ENCODE data around the gene ZCCHC2. TPM values are rescaled to one million over a fixed set of nuclear protein-coding genes. Genes with fewer than 3 reads are reported as not detected.

The ZCCHC2 gene
- total RNA-seq, 1 donor from 2014 or later = 18.3 TPM

DNA sequence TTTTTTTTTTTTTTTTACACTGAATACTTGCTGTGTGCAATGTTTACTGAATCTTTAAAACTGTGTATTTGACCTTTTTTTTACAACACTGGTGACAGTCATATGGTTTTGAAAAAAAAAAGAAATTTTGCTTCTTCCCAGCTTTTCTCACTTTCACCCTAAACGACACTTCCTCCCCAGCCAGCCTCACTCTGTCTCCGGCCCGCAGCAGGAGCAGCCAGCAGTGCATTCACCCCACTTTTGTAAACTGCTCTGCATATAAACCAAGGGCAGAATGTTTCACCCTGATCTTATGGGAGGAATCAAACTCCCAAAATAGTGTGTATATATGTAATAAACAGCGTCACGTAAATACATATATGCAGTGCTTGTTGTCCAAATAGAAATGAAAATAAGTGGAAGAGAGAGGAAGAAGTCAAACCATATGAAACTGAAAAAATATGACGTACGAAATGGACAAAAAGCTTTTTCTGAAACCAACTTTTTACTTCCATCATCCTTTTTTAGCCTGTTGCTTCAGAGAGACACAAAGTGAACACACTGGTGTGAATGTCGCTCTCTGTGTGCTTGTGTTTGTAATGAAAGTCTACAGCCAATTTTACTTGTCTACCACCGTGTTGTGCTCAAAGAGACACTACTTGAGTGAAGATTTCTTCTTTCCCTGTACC, 54.2 kb downstream of the ZCCHC2 start:
- peaks cover 34% of the 10 kb centered on the region for H3K36me3 Mint-ChIP-seq
- no peak for DNase-seq (ENCODE audit: low spot score in 2 of 2, unreplicated experiment in 2 of 2)
- H3K9me3 Mint-ChIP-seq = no peaks in the 10 kb centered on the region
- no peak overlapping the region for H3K4me3 Mint-ChIP-seq
- peak overlapping the region; percentile 62 for H3K27ac Mint-ChIP-seq
- H3K27me3 Mint-ChIP-seq (ENCODE audit: low read depth) = no peaks in the 10 kb centered on the region
- H3K4me1 Mint-ChIP-seq = peaks cover 16% of the 10 kb centered on the region
- TF ChIP-seq, protein P1, sequence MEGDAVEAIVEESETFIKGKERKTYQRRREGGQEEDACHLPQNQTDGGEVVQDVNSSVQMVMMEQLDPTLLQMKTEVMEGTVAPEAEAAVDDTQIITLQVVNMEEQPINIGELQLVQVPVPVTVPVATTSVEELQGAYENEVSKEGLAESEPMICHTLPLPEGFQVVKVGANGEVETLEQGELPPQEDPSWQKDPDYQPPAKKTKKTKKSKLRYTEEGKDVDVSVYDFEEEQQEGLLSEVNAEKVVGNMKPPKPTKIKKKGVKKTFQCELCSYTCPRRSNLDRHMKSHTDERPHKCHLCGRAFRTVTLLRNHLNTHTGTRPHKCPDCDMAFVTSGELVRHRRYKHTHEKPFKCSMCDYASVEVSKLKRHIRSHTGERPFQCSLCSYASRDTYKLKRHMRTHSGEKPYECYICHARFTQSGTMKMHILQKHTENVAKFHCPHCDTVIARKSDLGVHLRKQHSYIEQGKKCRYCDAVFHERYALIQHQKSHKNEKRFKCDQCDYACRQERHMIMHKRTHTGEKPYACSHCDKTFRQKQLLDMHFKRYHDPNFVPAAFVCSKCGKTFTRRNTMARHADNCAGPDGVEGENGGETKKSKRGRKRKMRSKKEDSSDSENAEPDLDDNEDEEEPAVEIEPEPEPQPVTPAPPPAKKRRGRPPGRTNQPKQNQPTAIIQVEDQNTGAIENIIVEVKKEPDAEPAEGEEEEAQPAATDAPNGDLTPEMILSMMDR (IDR thresholded peaks at IDR 0.05; ENCODE audit: unreplicated experiment) = no peak

DNA sequence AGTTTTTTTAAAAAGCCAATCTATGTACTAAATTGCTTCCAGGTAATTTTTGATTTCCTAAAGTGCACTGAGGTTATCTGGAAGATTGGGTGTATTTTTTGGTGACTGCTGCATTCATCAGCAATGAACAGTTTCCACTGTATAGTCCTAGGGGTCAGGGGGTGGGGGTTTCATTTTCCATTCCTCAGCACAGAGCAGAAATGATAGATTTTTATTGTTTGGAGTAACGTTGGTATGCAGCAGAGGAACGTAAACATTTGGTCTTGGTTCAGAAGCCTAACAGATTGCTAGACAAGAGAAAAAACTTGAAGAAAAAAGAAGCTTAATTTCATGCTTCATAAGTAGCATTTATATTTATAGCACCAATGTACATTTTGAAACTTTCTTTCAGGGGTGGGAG, 54.9 kb downstream of the ZCCHC2 start:
- H3K27ac Mint-ChIP-seq = peak overlapping the region; percentile 55
- H3K4me1 Mint-ChIP-seq = peaks cover 16% of the 10 kb centered on the region
- H3K4me3 Mint-ChIP-seq = no peak overlapping the region

DNA sequence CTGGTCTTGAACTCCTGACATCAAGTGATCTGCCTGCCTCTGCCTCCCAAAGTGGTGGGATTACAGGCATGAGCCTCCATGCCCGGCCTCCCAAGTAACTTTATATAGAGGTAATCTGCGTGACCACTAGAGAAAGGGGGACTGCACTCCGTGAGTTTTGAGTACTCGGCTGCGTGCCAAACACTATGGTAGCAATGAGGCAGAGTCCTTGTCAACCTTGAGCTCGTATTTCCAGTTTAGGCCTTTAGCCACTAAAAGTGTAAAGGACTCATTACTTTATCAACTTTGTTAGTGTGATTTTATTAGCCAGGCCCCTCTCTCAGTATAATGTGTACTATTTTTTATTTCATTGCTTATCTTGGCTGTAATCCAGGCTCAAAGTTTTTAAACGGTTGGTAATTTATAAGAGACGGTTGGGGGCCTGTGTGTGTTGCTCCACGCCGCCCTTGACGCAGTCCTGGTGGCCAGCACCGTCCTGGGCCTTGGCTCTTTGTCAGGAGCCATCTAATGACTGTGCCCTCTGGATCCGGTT, 56.2 kb downstream of the ZCCHC2 start:
- Mint-ChIP-seq H3K27ac (no peak overlapping the region), H3K27me3 (ENCODE audit: low read depth) (no peaks in the 10 kb centered on the region), H3K4me1 (peaks cover 16% of the 10 kb centered on the region), H3K36me3 (peaks cover 28% of the 10 kb centered on the region), H3K9me3 (no peaks in the 10 kb centered on the region), H3K4me3 (no peak overlapping the region)
- DNase-seq (ENCODE audit: low spot score in 2 of 2, unreplicated experiment in 2 of 2) = no peak
- TF ChIP-seq, protein P1 (IDR thresholded peaks at IDR 0.05; ENCODE audit: unreplicated experiment) = no peak

More for the DNA sequence above, 54.9 kb downstream of the ZCCHC2 start:
- TF ChIP-seq, protein P1 (IDR thresholded peaks at IDR 0.05; ENCODE audit: unreplicated experiment) = no peak
- DNase-seq (ENCODE audit: low spot score in 2 of 2, unreplicated experiment in 2 of 2) = no peak
- Mint-ChIP-seq H3K36me3 (peaks cover 29% of the 10 kb centered on the region), H3K9me3 (no peaks in the 10 kb centered on the region), H3K27me3 (ENCODE audit: low read depth) (no peaks in the 10 kb centered on the region)

DNA sequence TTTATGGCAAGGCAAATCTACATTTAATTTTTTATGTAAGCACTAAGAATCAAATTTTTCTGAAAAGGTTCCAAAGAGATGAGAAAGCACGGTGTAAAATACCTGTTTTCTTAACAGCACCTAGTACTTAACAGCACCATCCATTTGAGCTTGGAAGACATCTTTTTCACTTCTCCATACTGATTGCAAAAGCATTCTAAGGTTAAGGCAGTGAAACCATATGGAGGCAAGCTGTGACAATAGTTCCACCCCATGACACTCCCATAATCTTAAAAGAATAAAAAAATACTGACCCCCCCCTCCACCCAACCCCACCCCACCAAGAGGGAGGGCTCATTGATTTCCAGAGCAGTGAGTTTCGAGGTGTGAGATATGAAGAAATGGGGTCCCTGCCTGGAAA, 60.6 kb downstream of the ZCCHC2 start:
- Mint-ChIP-seq H3K4me1 (peaks cover 16% of the 10 kb centered on the region), H3K36me3 (peaks cover 9% of the 10 kb centered on the region), H3K27me3 (ENCODE audit: low read depth) (peaks cover 4% of the 10 kb centered on the region), H3K9me3 (no peaks in the 10 kb centered on the region), H3K27ac (no peak overlapping the region), H3K4me3 (no peak overlapping the region)
- DNase-seq (ENCODE audit: low spot score in 2 of 2, unreplicated experiment in 2 of 2) = no peak
- TF ChIP-seq, protein P1 (IDR thresholded peaks at IDR 0.05; ENCODE audit: unreplicated experiment) = no peak

DNA sequence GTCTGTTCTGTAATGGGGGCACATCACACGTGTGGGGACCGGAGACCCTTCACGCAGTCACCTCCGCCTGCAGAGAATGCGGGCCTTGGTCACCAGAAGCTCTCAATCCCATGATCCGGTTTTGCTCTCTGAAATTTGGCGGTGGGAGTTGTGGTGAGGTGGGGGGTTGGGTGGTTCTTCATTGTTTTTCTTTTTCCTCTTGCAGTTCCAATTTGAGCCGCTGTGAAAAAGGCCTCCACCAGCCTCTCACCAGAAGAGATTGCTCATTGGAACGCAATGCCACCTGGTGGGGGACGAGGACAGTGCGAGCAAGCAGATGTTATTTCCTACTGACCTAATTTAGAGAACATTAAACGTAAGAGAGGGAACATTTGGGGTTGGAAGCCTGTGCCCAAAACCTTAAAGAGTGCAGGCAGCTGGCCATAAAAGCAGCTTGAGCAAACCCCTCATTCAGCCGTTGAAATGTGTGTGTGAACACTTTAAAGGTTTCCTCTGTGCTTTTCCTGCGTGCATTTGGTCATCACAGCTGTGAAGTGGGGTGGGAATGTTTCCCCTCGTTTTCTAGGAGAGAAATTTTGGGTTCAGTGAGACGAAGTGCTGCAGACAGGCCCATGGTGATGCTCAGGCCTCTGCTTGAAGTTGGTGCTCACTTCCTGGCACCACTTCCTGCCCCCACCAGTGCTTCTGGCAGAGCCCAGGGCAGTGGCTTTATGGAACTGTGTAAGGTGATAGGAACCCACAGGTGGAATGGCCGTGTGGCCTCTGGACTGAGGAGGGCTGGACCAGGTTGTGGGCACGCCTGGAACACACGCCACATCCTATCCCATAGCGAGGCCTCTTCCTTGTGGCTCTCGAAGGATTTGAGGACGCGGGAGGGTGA, 61.7 kb downstream of the ZCCHC2 start:
- H3K27me3 Mint-ChIP-seq (ENCODE audit: low read depth) = peaks cover 4% of the 10 kb centered on the region
- H3K4me1 Mint-ChIP-seq = peaks cover 10% of the 10 kb centered on the region
- no peak overlapping the region for H3K27ac Mint-ChIP-seq
- peak overlapping the region; percentile 43 for H3K4me3 Mint-ChIP-seq
- TF ChIP-seq, protein P1 (IDR thresholded peaks at IDR 0.05; ENCODE audit: unreplicated experiment) = peak; percentile 97
- DNase-seq (ENCODE audit: low spot score in 2 of 2, unreplicated experiment in 2 of 2) = peak; percentile 55 to 84
- H3K36me3 Mint-ChIP-seq = peaks cover 9% of the 10 kb centered on the region
- H3K9me3 Mint-ChIP-seq = no peaks in the 10 kb centered on the region
